GM12878 (cell line): ENCODE measurements around the gene C2.

Source experiments
- CBX3 ChIP-seq: fragments of 200-600 bp; sonication (generic); IDR thresholded peaks from 2 replicates; pipeline ENCODE4 v1.6.1; 2016; ENCODE audit warnings: low read depth, borderline replicate concordance
- CHD4 ChIP-seq: fragments of 200-600 bp; sonication (generic); IDR thresholded peaks from 2 replicates; pipeline ENCODE4 v1.6.1; 2016; ENCODE audit warnings: mild to moderate bottlenecking
- CREM ChIP-seq: IDR thresholded peaks from 2 replicates; pipeline ENCODE4 v1.6.1; 2014; ENCODE audit warnings: antibody characterized with exemption, low read depth
- CTCF ChIP-seq, 3 experiments: IDR thresholded peaks in 2 of 3; conservative IDR thresholded peaks in 1 of 3; 2 replicates each; pipeline ENCODE4 v1.5.1; 2011; ENCODE audit warnings: low read depth in 3 of 3, low read length in 3 of 3, mild to moderate bottlenecking in 3 of 3, control low read depth in 2 of 3, moderate library complexity in 2 of 3, inconsistent platforms in 1 of 3, mixed read lengths in 1 of 3; ENCODE audit not compliant: control insufficient read depth in 2 of 3, insufficient read depth in 1 of 3; ENCODE audit errors: extremely low read depth in 1 of 3
- DPF2 ChIP-seq: fragments of 450-650 bp; IDR thresholded peaks from 2 replicates; pipeline ENCODE4 v1.6.1; 2017; ENCODE audit warnings: mild to moderate bottlenecking
- EZH2 ChIP-seq: IDR thresholded peaks from 2 replicates; pipeline ENCODE4 v1.6.1; 2012; ENCODE audit warnings: low read depth, mild to moderate bottlenecking, control low read depth, inconsistent platforms, low read length, borderline replicate concordance; ENCODE audit not compliant: control insufficient read depth
- GABPA ChIP-seq: IDR thresholded peaks from 2 replicates; pipeline ENCODE4 v1.6.1; 2014; ENCODE audit warnings: antibody characterized with exemption, low read depth, mild to moderate bottlenecking, inconsistent platforms
- MEF2A ChIP-seq: IDR thresholded peaks from 2 replicates; pipeline ENCODE4 v1.6.1; 2011; ENCODE audit warnings: low read depth, mild to moderate bottlenecking, low read length, moderate library complexity; ENCODE audit not compliant: insufficient read depth
- POLR2AphosphoS5 ChIP-seq: IDR thresholded peaks from 2 replicates; pipeline ENCODE4 v1.6.1; 2011; ENCODE audit warnings: mild to moderate bottlenecking, low read length, inconsistent platforms
- SIN3A ChIP-seq: IDR thresholded peaks from 2 replicates; pipeline ENCODE4 v1.6.1; 2012; ENCODE audit warnings: low read depth, low read length, improper control_type of control experiment
- SP1 ChIP-seq: IDR thresholded peaks from one replicate; pipeline ENCODE4 v1.6.1; 2011; ENCODE audit warnings: low read depth, low read length
- USF1 ChIP-seq: IDR thresholded peaks from 2 replicates; pipeline ENCODE4 v1.6.1; 2011; ENCODE audit warnings: borderline replicate concordance, low read depth, mild to moderate bottlenecking, moderate library complexity, mixed read lengths, low read length; ENCODE audit not compliant: insufficient read depth; ENCODE audit errors: extremely low read length
- ZBTB33 ChIP-seq: fragments of 450-650 bp; IDR thresholded peaks from 2 replicates; pipeline ENCODE4 v1.6.1; 2017; ENCODE audit warnings: mild to moderate bottlenecking
- TF ChIP-seq, protein P1 (sequence below): fragments of 450-650 bp; IDR thresholded peaks from 2 replicates; pipeline ENCODE4 v1.6.1; 2018; ENCODE audit warnings: borderline replicate concordance, mild to moderate bottlenecking; ENCODE audit not compliant: partially characterized antibody

DNA sequence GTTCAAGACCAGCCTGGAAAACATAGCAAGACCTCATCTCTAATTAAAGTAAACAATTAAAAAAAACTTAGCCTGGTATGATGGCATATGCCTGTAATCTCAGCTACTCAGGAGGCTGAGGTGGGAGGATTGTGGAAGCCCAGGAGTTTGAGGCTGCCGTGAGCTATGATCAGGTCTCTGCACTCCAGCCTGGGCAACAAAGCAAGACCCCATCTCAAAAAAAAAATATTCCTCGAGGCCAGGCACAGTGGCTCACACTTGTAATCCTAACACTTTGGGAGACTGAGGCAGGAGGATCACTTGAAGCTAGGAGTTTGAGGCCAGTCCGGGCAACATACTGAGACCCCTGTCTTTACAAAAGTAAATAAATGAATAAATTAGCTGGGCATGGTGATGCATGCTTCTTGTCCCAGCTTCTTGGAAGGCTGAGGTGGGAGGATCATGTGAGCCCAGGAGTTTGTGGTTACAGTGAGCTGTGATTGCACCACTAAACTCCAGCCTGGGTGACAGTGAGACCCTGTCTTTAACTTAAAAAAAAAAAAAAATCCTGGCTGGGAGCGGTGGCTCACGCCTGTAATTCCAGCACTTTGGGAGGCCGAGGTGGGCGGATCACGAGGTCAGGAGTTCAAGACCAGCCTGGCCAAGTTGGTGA lies 9.3 kb upstream of the C2 start:
- no peak for TF ChIP-seq SIN3A
- TF ChIP-seq EZH2 = no peak
- TF ChIP-seq MEF2A = no peak
- no peak for TF ChIP-seq USF1
- no peak for TF ChIP-seq CTCF (IDR thresholded peaks at IDR 0.05 in 2 of 3, conservative IDR thresholded peaks at IDR 0.05 in 1 of 3; ENCODE audit: control insufficient read depth in 2 of 3, extremely low read depth in 1 of 3, insufficient read depth in 1 of 3, low read depth in 3 of 3, low read length in 3 of 3)
- no peak for TF ChIP-seq ZBTB33
- TF ChIP-seq, protein P1, sequence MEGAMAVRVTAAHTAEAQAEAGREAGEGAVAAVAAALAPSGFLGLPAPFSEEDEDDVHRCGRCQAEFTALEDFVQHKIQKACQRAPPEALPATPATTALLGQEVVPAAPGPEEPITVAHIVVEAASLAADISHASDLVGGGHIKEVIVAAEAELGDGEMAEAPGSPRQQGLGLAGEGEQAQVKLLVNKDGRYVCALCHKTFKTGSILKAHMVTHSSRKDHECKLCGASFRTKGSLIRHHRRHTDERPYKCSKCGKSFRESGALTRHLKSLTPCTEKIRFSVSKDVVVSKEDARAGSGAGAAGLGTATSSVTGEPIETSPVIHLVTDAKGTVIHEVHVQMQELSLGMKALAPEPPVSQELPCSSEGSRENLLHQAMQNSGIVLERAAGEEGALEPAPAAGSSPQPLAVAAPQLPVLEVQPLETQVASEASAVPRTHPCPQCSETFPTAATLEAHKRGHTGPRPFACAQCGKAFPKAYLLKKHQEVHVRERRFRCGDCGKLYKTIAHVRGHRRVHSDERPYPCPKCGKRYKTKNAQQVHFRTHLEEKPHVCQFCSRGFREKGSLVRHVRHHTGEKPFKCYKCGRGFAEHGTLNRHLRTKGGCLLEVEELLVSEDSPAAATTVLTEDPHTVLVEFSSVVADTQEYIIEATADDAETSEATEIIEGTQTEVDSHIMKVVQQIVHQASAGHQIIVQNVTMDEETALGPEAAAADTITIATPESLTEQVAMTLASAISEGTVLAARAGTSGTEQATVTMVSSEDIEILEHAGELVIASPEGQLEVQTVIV = no peak
- no peak for TF ChIP-seq CBX3
- TF ChIP-seq CREM = no peak
- no peak for TF ChIP-seq POLR2AphosphoS5
- no peak for TF ChIP-seq DPF2
- TF ChIP-seq SP1 = no peak
- no peak for TF ChIP-seq CHD4
- TF ChIP-seq GABPA = no peak
